AG04450 (cell line): ENCODE data around the gene VAV3. TPM values are rescaled to one million over a fixed set of nuclear protein-coding genes. Genes with fewer than 3 reads are reported as not detected.

Experiments used
- CTCF ChIA-PET: fragments of 300-600, 350-600 bp; formaldehyde crosslinking; extraction: SDS; loops from one replicate; lab custom pipeline; 2022; ENCODE audit warnings: antibody characterized with exemption, inconsistent platforms; lab: Charles Lee
- POLR2A ChIA-PET: fragments of 350-600 bp; formaldehyde crosslinking; extraction: SDS; loops from one replicate; lab custom pipeline; 2021; ENCODE audit warnings: antibody characterized with exemption, inconsistent platforms; lab: Yijun Ruan, JAX
- DNase-seq: peaks from one replicate; pipeline ENCODE4 v3.0.0-alpha.2; 2011; ENCODE audit warnings: low read depth, low spot score
- H3K27ac ChIP-seq: one replicate; pipeline ENCODE4 v1.5.1; 2012; ENCODE audit warnings: low read depth, low read length, control low read depth
- H3K27me3 ChIP-seq: one replicate; pipeline ENCODE4 v1.6.0; 2012; ENCODE audit warnings: low read length; ENCODE audit not compliant: control insufficient read depth, insufficient read depth
- H3K4me3 ChIP-seq: 2 replicates; pipeline ENCODE4 v1.5.1; 2011; ENCODE audit warnings: mild to moderate bottlenecking, low read depth, low read length, control low read depth
- H3K9me3 ChIP-seq: 2 replicates; pipeline ENCODE4 v1.5.1; 2012; ENCODE audit warnings: low read length; ENCODE audit not compliant: control insufficient read depth, insufficient read depth
- polyA plus RNA-seq: library from polyadenylated mRNA; depleted of rRNA; stranded (reverse); fragments of >200 nt; gene quantifications from 2 replicates; pipeline ENCODE4 v1.2.3, GENCODE V29; 2011
- TF ChIP-seq, protein P1 (sequence below): IDR thresholded peaks from 2 replicates; pipeline ENCODE4 v1.5.1; 2011; ENCODE audit warnings: low read depth, low read length, control low read depth, inconsistent platforms

Gene VAV3
- polyA plus RNA-seq, 1 experiment, result 0.02 TPM

DNA sequence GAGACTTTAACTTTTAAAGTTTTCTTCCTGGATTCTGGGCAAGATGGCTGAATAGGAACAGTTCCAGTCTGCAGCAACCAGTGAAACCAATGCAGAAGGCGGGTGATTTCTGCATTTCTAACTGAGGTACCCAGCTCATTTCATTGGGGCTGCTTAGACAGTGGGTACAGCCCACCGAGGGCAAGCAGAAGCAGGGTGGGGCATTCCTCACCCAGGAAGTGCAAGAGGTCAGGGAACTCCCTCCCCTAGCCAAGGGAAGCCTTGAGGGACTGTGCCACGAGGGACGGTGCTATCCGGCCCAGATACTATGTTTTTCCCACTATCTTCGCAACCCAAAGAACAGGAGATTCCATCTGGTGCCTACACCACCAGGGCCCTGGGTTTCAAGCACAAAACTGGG, 121.0 kb downstream of the VAV3 start:
- H3K27me3 ChIP-seq, result no peaks in the 10 kb centered on the region
- POLR2A ChIA-PET, result no interaction called here
- H3K9me3 ChIP-seq, result no peaks in the 10 kb centered on the region
- DNase-seq, result no peak
- TF ChIP-seq, protein P1, sequence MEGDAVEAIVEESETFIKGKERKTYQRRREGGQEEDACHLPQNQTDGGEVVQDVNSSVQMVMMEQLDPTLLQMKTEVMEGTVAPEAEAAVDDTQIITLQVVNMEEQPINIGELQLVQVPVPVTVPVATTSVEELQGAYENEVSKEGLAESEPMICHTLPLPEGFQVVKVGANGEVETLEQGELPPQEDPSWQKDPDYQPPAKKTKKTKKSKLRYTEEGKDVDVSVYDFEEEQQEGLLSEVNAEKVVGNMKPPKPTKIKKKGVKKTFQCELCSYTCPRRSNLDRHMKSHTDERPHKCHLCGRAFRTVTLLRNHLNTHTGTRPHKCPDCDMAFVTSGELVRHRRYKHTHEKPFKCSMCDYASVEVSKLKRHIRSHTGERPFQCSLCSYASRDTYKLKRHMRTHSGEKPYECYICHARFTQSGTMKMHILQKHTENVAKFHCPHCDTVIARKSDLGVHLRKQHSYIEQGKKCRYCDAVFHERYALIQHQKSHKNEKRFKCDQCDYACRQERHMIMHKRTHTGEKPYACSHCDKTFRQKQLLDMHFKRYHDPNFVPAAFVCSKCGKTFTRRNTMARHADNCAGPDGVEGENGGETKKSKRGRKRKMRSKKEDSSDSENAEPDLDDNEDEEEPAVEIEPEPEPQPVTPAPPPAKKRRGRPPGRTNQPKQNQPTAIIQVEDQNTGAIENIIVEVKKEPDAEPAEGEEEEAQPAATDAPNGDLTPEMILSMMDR, result no peak
- H3K27ac ChIP-seq, result no peak overlapping the region
- CTCF ChIA-PET, result no interaction called here
- H3K4me3 ChIP-seq, result no peak overlapping the region

DNA sequence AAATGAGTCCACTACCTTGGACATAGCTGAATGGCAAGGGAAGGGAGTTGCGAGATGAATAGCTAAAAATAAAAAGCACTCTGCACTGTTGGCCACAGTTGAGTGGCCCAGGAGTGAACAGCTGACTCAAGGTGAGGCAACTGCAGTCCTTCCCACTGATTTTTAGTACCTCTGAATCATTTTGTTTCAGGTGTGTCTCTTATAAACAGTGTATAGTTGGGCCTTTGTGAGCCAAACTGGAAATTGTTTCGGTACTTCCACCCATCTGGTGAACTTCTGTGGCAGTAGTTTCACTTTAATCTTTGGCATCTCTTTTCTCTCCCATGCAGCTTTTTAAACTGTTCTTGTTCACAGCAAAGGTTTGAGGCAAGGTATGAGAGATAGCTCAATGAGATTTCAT, 122.7 kb downstream of the VAV3 start:
- TF ChIP-seq, protein P1, result no peak
- Histone ChIP-seq H3K9me3 (no peaks in the 10 kb centered on the region), H3K27me3 (no peaks in the 10 kb centered on the region), H3K27ac (no peak overlapping the region), H3K4me3 (no peak overlapping the region)
- no peak for DNase-seq
- POLR2A ChIA-PET, result no interaction called here
- CTCF ChIA-PET, result no interaction called here

DNA sequence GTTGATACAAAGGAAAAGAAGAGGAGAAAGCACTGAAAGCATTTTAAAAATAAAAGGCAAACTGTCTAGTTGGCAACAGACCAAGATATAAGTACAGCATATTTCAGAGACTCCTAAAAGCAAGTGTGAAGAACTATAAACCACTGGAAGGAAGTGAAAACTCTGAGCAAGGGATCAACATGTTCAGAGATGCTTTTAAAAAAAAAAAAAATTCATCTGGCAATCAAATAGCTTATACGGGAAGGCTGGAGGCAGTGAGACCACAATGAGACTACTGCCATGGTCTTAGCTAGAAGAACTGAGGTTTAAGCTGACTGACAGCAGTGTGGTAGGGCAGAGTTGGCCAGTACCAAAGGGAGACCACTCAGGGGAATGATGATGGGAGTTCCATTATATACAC, 124.3 kb downstream of the VAV3 start:
- ChIA-PET CTCF (interaction anchor here (0.7 to 1.2 kb wide), 2 partner anchors 59 to 285 kb away, joined by 3 to 4 read pairs; no protein-coding TSS in a partner anchor), POLR2A (no interaction called here)
- DNase-seq, result no peak
- Histone ChIP-seq H3K4me3 (no peak overlapping the region), H3K27me3 (no peaks in the 10 kb centered on the region), H3K27ac (no peak overlapping the region), H3K9me3 (no peaks in the 10 kb centered on the region)
- TF ChIP-seq, protein P1, result no peak

DNA sequence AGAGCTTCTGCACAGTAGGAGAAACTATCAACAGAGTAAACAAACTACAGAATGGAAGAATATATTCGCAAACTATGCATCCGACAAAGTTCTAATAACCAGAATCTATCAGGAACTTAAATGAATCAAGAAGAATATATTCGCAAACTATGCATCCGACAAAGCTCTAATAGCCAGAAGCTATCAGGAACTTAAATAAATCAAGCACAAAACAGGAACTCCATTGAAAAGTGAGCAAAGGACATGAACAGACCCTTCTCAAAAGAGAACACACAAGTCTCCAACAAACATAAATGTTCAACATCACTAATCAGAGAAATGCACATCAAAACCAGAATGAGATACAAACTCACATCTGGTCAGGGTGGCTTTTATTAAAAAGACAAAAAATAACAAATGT, 126.9 kb downstream of the VAV3 start:
- POLR2A ChIA-PET, result no interaction called here
- Histone ChIP-seq H3K4me3 (no peak overlapping the region), H3K9me3 (no peaks in the 10 kb centered on the region), H3K27ac (no peak overlapping the region), H3K27me3 (no peaks in the 10 kb centered on the region)
- TF ChIP-seq, protein P1, result no peak
- CTCF ChIA-PET, result no interaction called here
- no peak for DNase-seq

DNA sequence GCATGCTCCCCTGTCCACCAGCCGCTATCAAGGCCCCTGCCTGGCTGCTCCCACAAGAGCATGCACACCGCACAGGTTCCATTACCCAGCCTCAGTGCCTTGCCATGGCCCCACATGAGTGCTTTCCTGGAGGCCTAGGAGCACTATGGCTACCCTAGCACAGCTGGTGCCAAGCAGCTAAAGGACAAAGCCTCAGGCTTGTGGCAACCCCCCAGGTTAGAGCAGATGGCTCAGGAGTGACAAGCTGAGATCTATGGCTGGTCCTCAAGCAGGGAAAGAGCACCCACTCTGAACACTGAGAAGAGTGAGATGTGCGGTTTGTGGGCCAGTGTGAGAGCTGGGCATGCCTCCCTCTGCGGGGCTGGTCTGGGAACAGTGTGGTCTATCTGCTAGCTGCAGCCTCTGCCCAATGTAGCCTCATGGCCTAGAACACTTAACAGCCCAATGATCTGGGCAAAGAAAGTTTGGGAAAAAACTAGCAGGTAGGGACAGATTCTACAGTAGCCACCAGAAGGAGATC, 129.8 kb downstream of the VAV3 start:
- TF ChIP-seq, protein P1, result no peak
- no peaks in the 10 kb centered on the region for H3K9me3 ChIP-seq
- ChIA-PET CTCF (no interaction called here), POLR2A (no interaction called here)
- DNase-seq, result no peak
- no peak overlapping the region for H3K27ac ChIP-seq
- no peak overlapping the region for H3K4me3 ChIP-seq
- no peaks in the 10 kb centered on the region for H3K27me3 ChIP-seq
